Activated CD4-positive, alpha-beta T cell treated with anti-CD3 and anti-CD28 coated beads for 36 hours (primary cell): ENCODE results near the gene LHFPL2. TPM values are rescaled to one million over a fixed set of nuclear protein-coding genes. Genes with fewer than 3 reads are reported as not detected.

Experiments
- ATAC-seq: fragments of 200-7000 bp; cut with Tn5 transposase; one replicate; pipeline ENCODE4 v1.10.0; 2021; ENCODE audit warnings: mild to moderate bottlenecking, moderate library complexity
- CTCF ChIA-PET: fragments of 350-600 bp; sonication (Branson Sonifier 250); formaldehyde crosslinking; loops from one replicate; lab custom pipeline; 2021; ENCODE audit warnings: antibody characterized with exemption; lab: Charles Lee
- POLR2A ChIA-PET: fragments of 350-600 bp; sonication (Branson Sonifier 250); formaldehyde crosslinking; loops from one replicate; lab custom pipeline; 2021; ENCODE audit warnings: antibody characterized with exemption, inconsistent platforms; lab: Charles Lee
- DNase-seq: peaks from one replicate; pipeline ENCODE4 v3.0.0-alpha.2; 2020
- H3K27ac Mint-ChIP-seq: one replicate; pipeline ENCODE4 v1.8.0; 2021; ENCODE audit warnings: mixed read lengths
- H3K27me3 Mint-ChIP-seq: one replicate; pipeline ENCODE4 v1.8.0; 2021; ENCODE audit warnings: mixed read lengths
- H3K36me3 Mint-ChIP-seq: one replicate; pipeline ENCODE4 v1.8.0; 2021; ENCODE audit warnings: low read depth, mixed read lengths
- H3K4me1 Mint-ChIP-seq: one replicate; pipeline ENCODE4 v1.8.0; 2021; ENCODE audit warnings: mixed read lengths
- H3K4me3 Mint-ChIP-seq: one replicate; pipeline ENCODE4 v1.8.0; 2021; ENCODE audit warnings: mild to moderate bottlenecking, moderate library complexity, mixed read lengths
- H3K9me3 Mint-ChIP-seq: one replicate; pipeline ENCODE4 v1.8.0; 2021; ENCODE audit warnings: low read depth, mixed read lengths
- intact Hi-C, 2 experiments: fragments of 100-400 bp; cut with DNase I in 1 of 2; cut with micrococcal nuclease in 1 of 2; formaldehyde crosslinking; loops; one replicate each; pipeline versions ENCODE4 v1.14.2 to v1.15.1; 2022 to 2024; cut with DNase I, micrococcal nuclease
- total RNA-seq, 2 experiments: library from RNA; stranded (reverse); gene quantifications; one replicate each; pipeline ENCODE4 v1.2.3, GENCODE V29; 2021

LHFPL2 gene
- total RNA-seq, 2 experiments from 2014 or later = 0.14 to 0.21 TPM

GRCh38 chr5:78638423-78638822 lies 10.1 kb downstream of the LHFPL2 start:
- ChIA-PET CTCF (no interaction called here), POLR2A (no interaction called here)
- ATAC-seq = no peak
- Mint-ChIP-seq H3K4me1 (no peaks in the 10 kb centered on the region), H3K27ac (no peak overlapping the region), H3K9me3 (no peaks in the 10 kb centered on the region), H3K36me3 (no peaks in the 10 kb centered on the region), H3K4me3 (no peak overlapping the region), H3K27me3 (peaks cover 14% of the 10 kb centered on the region)
- no peak for DNase-seq
- intact Hi-C loops = no loop called here

- ATAC-seq = no peak
- H3K4me1 Mint-ChIP-seq = no peaks in the 10 kb centered on the region
- ChIA-PET CTCF (interaction anchor here (0.8 kb wide), 1 partner anchor 11 kb away, joined by 3 read pairs; no protein-coding TSS in a partner anchor), POLR2A (no interaction called here)
- no peak overlapping the region for H3K27ac Mint-ChIP-seq
- no peak for DNase-seq
- H3K36me3 Mint-ChIP-seq = no peaks in the 10 kb centered on the region
- no peaks in the 10 kb centered on the region for H3K9me3 Mint-ChIP-seq
- intact Hi-C loops = no loop called here
- no peak overlapping the region for H3K4me3 Mint-ChIP-seq
- peaks cover 11% of the 10 kb centered on the region for H3K27me3 Mint-ChIP-seq
These were observed 11.1 kb downstream of the LHFPL2 start for GRCh38 chr5:78637468-78637867.

GRCh38 chr5:78636682-78637081 lies 11.9 kb downstream of the LHFPL2 start:
- no peak for DNase-seq
- no peaks in the 10 kb centered on the region for H3K4me1 Mint-ChIP-seq
- no peak for ATAC-seq
- ChIA-PET CTCF (interaction anchor here (0.9 kb wide), 1 partner anchor 15 kb away, joined by 3 read pairs; no protein-coding TSS in a partner anchor), POLR2A (no interaction called here)
- H3K36me3 Mint-ChIP-seq = no peaks in the 10 kb centered on the region
- no peak overlapping the region for H3K4me3 Mint-ChIP-seq
- no peaks in the 10 kb centered on the region for H3K9me3 Mint-ChIP-seq
- H3K27ac Mint-ChIP-seq = no peak overlapping the region
- H3K27me3 Mint-ChIP-seq = peaks cover 11% of the 10 kb centered on the region
- intact Hi-C loops = no loop called here

GRCh38 chr5:78634634-78635033 lies 13.9 kb downstream of the LHFPL2 start:
- DNase-seq (no peak), ATAC-seq (no peak)
- Mint-ChIP-seq H3K36me3 (no peaks in the 10 kb centered on the region), H3K27ac (no peak overlapping the region), H3K27me3 (peaks cover 9% of the 10 kb centered on the region), H3K4me3 (no peak overlapping the region), H3K9me3 (no peaks in the 10 kb centered on the region), H3K4me1 (no peaks in the 10 kb centered on the region)
- ChIA-PET CTCF (no interaction called here), POLR2A (no interaction called here)
- intact Hi-C loops = no loop called here

- Mint-ChIP-seq H3K27me3 (peaks cover 9% of the 10 kb centered on the region), H3K27ac (no peak overlapping the region), H3K9me3 (no peaks in the 10 kb centered on the region), H3K36me3 (no peaks in the 10 kb centered on the region), H3K4me3 (no peak overlapping the region), H3K4me1 (no peaks in the 10 kb centered on the region)
- POLR2A ChIA-PET = no interaction called here
- intact Hi-C loops = no loop called here
- DNase-seq (no peak), ATAC-seq (no peak)
- CTCF ChIA-PET = no interaction called here
These were observed 14.3 kb downstream of the LHFPL2 start for GRCh38 chr5:78634229-78634628.

- H3K4me3 Mint-ChIP-seq = no peak overlapping the region
- CTCF ChIA-PET = interaction anchor here (0.6 kb wide), 1 partner anchor 166 kb away, joined by 3 read pairs; no protein-coding TSS in a partner anchor
- intact Hi-C loops = no loop called here
These were observed 14.9 kb downstream of the LHFPL2 start for GRCh38 chr5:78633700-78634099.

GRCh38 chr5:78632467-78632866 lies 16.1 kb downstream of the LHFPL2 start:
- Mint-ChIP-seq H3K4me3 (no peak overlapping the region), H3K4me1 (no peaks in the 10 kb centered on the region), H3K27me3 (peaks cover 6% of the 10 kb centered on the region), H3K9me3 (no peaks in the 10 kb centered on the region), H3K27ac (no peak overlapping the region), H3K36me3 (no peaks in the 10 kb centered on the region)
- intact Hi-C loops = no loop called here
- ATAC-seq = no peak
- ChIA-PET POLR2A (no interaction called here), CTCF (no interaction called here)
- DNase-seq = no peak

More at GRCh38 chr5:78633700-78634099, 14.9 kb downstream of the LHFPL2 start:
- POLR2A ChIA-PET = no interaction called here
- DNase-seq (no peak), ATAC-seq (no peak)
- Mint-ChIP-seq H3K27me3 (peaks cover 6% of the 10 kb centered on the region), H3K27ac (no peak overlapping the region), H3K36me3 (no peaks in the 10 kb centered on the region), H3K4me1 (no peaks in the 10 kb centered on the region), H3K9me3 (no peaks in the 10 kb centered on the region)

- ATAC-seq = no peak
- no peak overlapping the region for H3K4me3 Mint-ChIP-seq
- H3K4me1 Mint-ChIP-seq = no peaks in the 10 kb centered on the region
- ChIA-PET CTCF (no interaction called here), POLR2A (interaction anchor here (0.6 kb wide), 1 partner anchor 39 kb away, joined by 3 read pairs; no protein-coding TSS in a partner anchor)
- intact Hi-C loops = no loop called here
- no peak overlapping the region for H3K27ac Mint-ChIP-seq
- peaks cover 6% of the 10 kb centered on the region for H3K27me3 Mint-ChIP-seq
- no peaks in the 10 kb centered on the region for H3K36me3 Mint-ChIP-seq
- H3K9me3 Mint-ChIP-seq = no peaks in the 10 kb centered on the region
- DNase-seq = no peak
These were observed 16.6 kb downstream of the LHFPL2 start for GRCh38 chr5:78631931-78632330.

- ATAC-seq = no peak
- DNase-seq = no peak
- H3K4me1 Mint-ChIP-seq = no peaks in the 10 kb centered on the region
- H3K9me3 Mint-ChIP-seq = no peaks in the 10 kb centered on the region
- H3K27me3 Mint-ChIP-seq = peaks cover 6% of the 10 kb centered on the region
- POLR2A ChIA-PET = interaction anchor here (0.8 kb wide), 1 partner anchor 531 kb away, joined by 3 read pairs; no protein-coding TSS in a partner anchor
- H3K4me3 Mint-ChIP-seq = no peak overlapping the region
- intact Hi-C loops = no loop called here
- H3K27ac Mint-ChIP-seq = no peak overlapping the region
- H3K36me3 Mint-ChIP-seq = no peaks in the 10 kb centered on the region
- CTCF ChIA-PET = interaction anchor here (0.9 kb wide), 1 partner anchor 28 kb away, joined by 3 read pairs; no protein-coding TSS in a partner anchor
These were observed 18.5 kb downstream of the LHFPL2 start for GRCh38 chr5:78630047-78630446.

- Mint-ChIP-seq H3K27ac (no peak overlapping the region), H3K4me3 (no peak overlapping the region), H3K36me3 (no peaks in the 10 kb centered on the region), H3K4me1 (no peaks in the 10 kb centered on the region), H3K9me3 (no peaks in the 10 kb centered on the region), H3K27me3 (peaks cover 4% of the 10 kb centered on the region)
- intact Hi-C loops = no loop called here
- DNase-seq (no peak), ATAC-seq (no peak)
- CTCF ChIA-PET = interaction anchor here (0.9 kb wide), 1 partner anchor 29 kb away, joined by 3 read pairs; no protein-coding TSS in a partner anchor
- POLR2A ChIA-PET = interaction anchor here (0.8 kb wide), 1 partner anchor 531 kb away, joined by 3 read pairs; no protein-coding TSS in a partner anchor
These were observed 18.9 kb downstream of the LHFPL2 start for GRCh38 chr5:78629624-78630023.

- H3K9me3 Mint-ChIP-seq = no peaks in the 10 kb centered on the region
- CTCF ChIA-PET = interaction anchor here (0.6 kb wide), 1 partner anchor 1141 kb away, joined by 3 read pairs; no protein-coding TSS in a partner anchor
These were observed 20.1 kb downstream of the LHFPL2 start for GRCh38 chr5:78628270-78628992.

GRCh38 chr5:78627766-78628165 lies 20.8 kb downstream of the LHFPL2 start:
- POLR2A ChIA-PET = interaction anchor here (0.5 kb wide), 1 partner anchor 16 kb away, joined by 4 read pairs; no protein-coding TSS in a partner anchor

More at GRCh38 chr5:78628270-78628992, 20.1 kb downstream of the LHFPL2 start:
- Mint-ChIP-seq H3K27me3 (peaks cover 2% of the 10 kb centered on the region), H3K4me3 (no peak overlapping the region), H3K27ac (no peak overlapping the region), H3K4me1 (no peaks in the 10 kb centered on the region), H3K36me3 (no peaks in the 10 kb centered on the region)
- DNase-seq (no peak), ATAC-seq (no peak)
- POLR2A ChIA-PET = no interaction called here
- intact Hi-C loops = no loop called here

More at GRCh38 chr5:78627766-78628165, 20.8 kb downstream of the LHFPL2 start:
- peaks cover 2% of the 10 kb centered on the region for H3K27me3 Mint-ChIP-seq
- ATAC-seq (no peak), DNase-seq (no peak)
- CTCF ChIA-PET = interaction anchor here (0.5 to 1.4 kb wide), 4 partner anchors 15 to 1142 kb away, joined by 3 to 4 read pairs (median 3); no protein-coding TSS in a partner anchor
- intact Hi-C loops = no loop called here
- no peak overlapping the region for H3K27ac Mint-ChIP-seq
- no peaks in the 10 kb centered on the region for H3K36me3 Mint-ChIP-seq
- no peaks in the 10 kb centered on the region for H3K4me1 Mint-ChIP-seq
- no peaks in the 10 kb centered on the region for H3K9me3 Mint-ChIP-seq
- no peak overlapping the region for H3K4me3 Mint-ChIP-seq
